Measurements from ENCODE around the gene SCARB2.

Gene SCARB2

GRCh38 chr4:76141241-76141640 lies 72.4 kb downstream of the SCARB2 start:
- Histone ChIP-seq H3K27me3 (ENCODE audit: insufficient read depth, low read length) (no peaks in the 10 kb centered on the region), H3K9me3 (ENCODE audit: insufficient read depth, low read depth, low read length) (no peaks in the 10 kb centered on the region), H3K4me3 (ENCODE audit: low read length) (no peak overlapping the region), H3K4me1 (ENCODE audit: insufficient read depth, low read length) (peaks cover 10% of the 10 kb centered on the region; the same call in 1 of the 2 replicates), H3K9ac (ENCODE audit: low read depth, low read length) (no peak overlapping the region), H3K36me3 (ENCODE audit: insufficient read depth, low read depth, low read length) (peaks cover 87% of the 10 kb centered on the region), H3K27ac (ENCODE audit: low read length) (no peak overlapping the region)

- Histone ChIP-seq H3K9ac (ENCODE audit: low read depth, low read length) (no peak overlapping the region), H3K4me3 (ENCODE audit: low read length) (no peak overlapping the region), H3K36me3 (ENCODE audit: insufficient read depth, low read depth, low read length) (peaks cover 84% of the 10 kb centered on the region), H3K9me3 (ENCODE audit: insufficient read depth, low read depth, low read length) (no peaks in the 10 kb centered on the region), H3K4me1 (ENCODE audit: insufficient read depth, low read length) (no peaks in the 10 kb centered on the region), H3K27me3 (ENCODE audit: insufficient read depth, low read length) (no peaks in the 10 kb centered on the region), H3K27ac (ENCODE audit: low read length) (no peak overlapping the region)
Observed at GRCh38 chr4:76127754-76128153, 85.9 kb downstream of the SCARB2 start.

- Histone ChIP-seq H3K4me3 (ENCODE audit: low read length) (no peak overlapping the region), H3K9me3 (ENCODE audit: insufficient read depth, low read depth, low read length) (no peaks in the 10 kb centered on the region), H3K9ac (ENCODE audit: low read depth, low read length) (no peak overlapping the region), H3K36me3 (ENCODE audit: insufficient read depth, low read depth, low read length) (peaks cover 85% of the 10 kb centered on the region), H3K4me1 (ENCODE audit: insufficient read depth, low read length) (no peaks in the 10 kb centered on the region), H3K27me3 (ENCODE audit: insufficient read depth, low read length) (no peaks in the 10 kb centered on the region), H3K27ac (ENCODE audit: low read length) (no peak overlapping the region)
Observed at GRCh38 chr4:76125816-76126215, 87.8 kb downstream of the SCARB2 start.

- H3K9me3 ChIP-seq (ENCODE audit: insufficient read depth, low read depth, low read length), result no peaks in the 10 kb centered on the region
- H3K27ac ChIP-seq (ENCODE audit: low read length), result no peak overlapping the region
- H3K9ac ChIP-seq (ENCODE audit: low read depth, low read length), result no peak overlapping the region
- no peak overlapping the region for H3K4me3 ChIP-seq (ENCODE audit: low read length)
- no peaks in the 10 kb centered on the region for H3K4me1 ChIP-seq (ENCODE audit: insufficient read depth, low read length)
- H3K27me3 ChIP-seq (ENCODE audit: insufficient read depth, low read length), result no peaks in the 10 kb centered on the region
- H3K36me3 ChIP-seq (ENCODE audit: insufficient read depth, low read depth, low read length), result peaks cover 94% of the 10 kb centered on the region
Observed at GRCh38 chr4:76120199-76120598, 93.4 kb downstream of the SCARB2 start.

GRCh38 chr4:76117536-76117935 lies 96.1 kb downstream of the SCARB2 start:
- H3K36me3 ChIP-seq (ENCODE audit: insufficient read depth, low read depth, low read length), result peaks cover 93% of the 10 kb centered on the region

GRCh38 chr4:76116821-76117220 lies 96.8 kb downstream of the SCARB2 start:
- Histone ChIP-seq H3K9me3 (ENCODE audit: insufficient read depth, low read depth, low read length) (no peaks in the 10 kb centered on the region), H3K27ac (ENCODE audit: low read length) (no peak overlapping the region), H3K9ac (ENCODE audit: low read depth, low read length) (no peak overlapping the region), H3K4me1 (ENCODE audit: insufficient read depth, low read length) (no peaks in the 10 kb centered on the region), H3K27me3 (ENCODE audit: insufficient read depth, low read length) (no peaks in the 10 kb centered on the region), H3K36me3 (ENCODE audit: insufficient read depth, low read depth, low read length) (peaks cover 90% of the 10 kb centered on the region), H3K4me3 (ENCODE audit: low read length) (no peak overlapping the region)

More at GRCh38 chr4:76117536-76117935, 96.1 kb downstream of the SCARB2 start:
- no peaks in the 10 kb centered on the region for H3K27me3 ChIP-seq (ENCODE audit: insufficient read depth, low read length)
- H3K4me1 ChIP-seq (ENCODE audit: insufficient read depth, low read length), result no peaks in the 10 kb centered on the region
- H3K9ac ChIP-seq (ENCODE audit: low read depth, low read length), result no peak overlapping the region
- no peak overlapping the region for H3K27ac ChIP-seq (ENCODE audit: low read length)
- H3K4me3 ChIP-seq (ENCODE audit: low read length), result no peak overlapping the region
- H3K9me3 ChIP-seq (ENCODE audit: insufficient read depth, low read depth, low read length), result no peaks in the 10 kb centered on the region

Measured in iPS-20b (cell line).